Uterus (tissue), 2 donors: ENCODE measurements around the gene MEX3D.

Experiments
- POLR2A ChIP-seq, 2 donors: fragments of 450-650 bp; IDR thresholded peaks; one replicate each; pipeline ENCODE4 v1.6.1; 2016; ENCODE audit warnings: antibody characterized with exemption in 2 of 2, mild to moderate bottlenecking in 1 of 2, moderate library complexity in 1 of 2
- TF ChIP-seq, protein P1 (sequence below), 4 experiments: fragments of 200-600 bp in 2 of 4; fragments of 450-650 bp in 2 of 4; sonication (generic) in 2 of 4; IDR thresholded peaks; one replicate each; pipeline ENCODE4 v1.5.1; 2016 to 2019; ENCODE audit warnings: antibody characterized with exemption in 4 of 4, mild to moderate bottlenecking in 2 of 4, moderate library complexity in 1 of 4

DNA sequence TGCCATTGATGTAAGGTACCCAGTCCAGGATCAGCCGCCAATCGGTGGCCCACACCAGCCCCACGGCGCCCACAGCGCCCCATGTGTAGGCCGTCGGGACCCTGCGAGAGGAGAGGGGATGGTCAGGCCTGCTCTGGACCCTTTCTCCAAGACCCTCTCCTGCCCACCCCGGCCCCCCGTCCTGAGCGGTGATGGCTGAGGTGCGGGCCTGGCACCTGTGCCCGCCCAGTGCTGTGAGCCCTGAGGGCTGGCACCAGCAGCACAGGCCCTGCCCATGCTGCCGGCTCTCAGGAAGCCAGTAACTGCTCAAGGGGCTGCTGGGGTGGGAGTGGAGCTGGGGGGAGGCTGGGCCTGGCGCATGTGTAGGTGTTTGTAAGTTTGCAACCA is 31.3 kb upstream of the MEX3D start:
- TF ChIP-seq, protein P1, sequence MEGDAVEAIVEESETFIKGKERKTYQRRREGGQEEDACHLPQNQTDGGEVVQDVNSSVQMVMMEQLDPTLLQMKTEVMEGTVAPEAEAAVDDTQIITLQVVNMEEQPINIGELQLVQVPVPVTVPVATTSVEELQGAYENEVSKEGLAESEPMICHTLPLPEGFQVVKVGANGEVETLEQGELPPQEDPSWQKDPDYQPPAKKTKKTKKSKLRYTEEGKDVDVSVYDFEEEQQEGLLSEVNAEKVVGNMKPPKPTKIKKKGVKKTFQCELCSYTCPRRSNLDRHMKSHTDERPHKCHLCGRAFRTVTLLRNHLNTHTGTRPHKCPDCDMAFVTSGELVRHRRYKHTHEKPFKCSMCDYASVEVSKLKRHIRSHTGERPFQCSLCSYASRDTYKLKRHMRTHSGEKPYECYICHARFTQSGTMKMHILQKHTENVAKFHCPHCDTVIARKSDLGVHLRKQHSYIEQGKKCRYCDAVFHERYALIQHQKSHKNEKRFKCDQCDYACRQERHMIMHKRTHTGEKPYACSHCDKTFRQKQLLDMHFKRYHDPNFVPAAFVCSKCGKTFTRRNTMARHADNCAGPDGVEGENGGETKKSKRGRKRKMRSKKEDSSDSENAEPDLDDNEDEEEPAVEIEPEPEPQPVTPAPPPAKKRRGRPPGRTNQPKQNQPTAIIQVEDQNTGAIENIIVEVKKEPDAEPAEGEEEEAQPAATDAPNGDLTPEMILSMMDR (IDR thresholded peaks at IDR 0.05): no peak
- TF ChIP-seq POLR2A (IDR thresholded peaks at IDR 0.05): no peak
